Measurements from ENCODE around the gene CHN1.

The CHN1 gene

GRCh38 chr2:174752403-174753037 is 252.7 kb downstream of the CHN1 start:
- no peaks in the 10 kb centered on the region for H3K9me3 Mint-ChIP-seq
- peak overlapping the region; percentile 37 for H3K4me3 Mint-ChIP-seq
- H3K27ac Mint-ChIP-seq: peak overlapping the region; percentile 88
- peaks cover 54% of the 10 kb centered on the region for H3K4me1 Mint-ChIP-seq (ENCODE audit: low read depth)
- no peaks in the 10 kb centered on the region for H3K36me3 Mint-ChIP-seq (ENCODE audit: low read depth)
- H3K27me3 Mint-ChIP-seq: no peaks in the 10 kb centered on the region

GRCh38 chr2:174750923-174751441 is 254.2 kb downstream of the CHN1 start:
- Mint-ChIP-seq H3K9me3 (no peaks in the 10 kb centered on the region), H3K4me3 (peak overlapping the region; percentile 3), H3K4me1 (ENCODE audit: low read depth) (peaks cover 54% of the 10 kb centered on the region), H3K27me3 (no peaks in the 10 kb centered on the region), H3K36me3 (ENCODE audit: low read depth) (no peaks in the 10 kb centered on the region), H3K27ac (peak overlapping the region; percentile 67)

GRCh38 chr2:174749793-174750192 is 255.4 kb downstream of the CHN1 start:
- H3K9me3 Mint-ChIP-seq: no peaks in the 10 kb centered on the region
- H3K4me1 Mint-ChIP-seq (ENCODE audit: low read depth): peaks cover 54% of the 10 kb centered on the region
- H3K27me3 Mint-ChIP-seq: no peaks in the 10 kb centered on the region
- peak overlapping the region; percentile 66 for H3K27ac Mint-ChIP-seq
- no peaks in the 10 kb centered on the region for H3K36me3 Mint-ChIP-seq (ENCODE audit: low read depth)
- H3K4me3 Mint-ChIP-seq: no peak overlapping the region

DNA sequence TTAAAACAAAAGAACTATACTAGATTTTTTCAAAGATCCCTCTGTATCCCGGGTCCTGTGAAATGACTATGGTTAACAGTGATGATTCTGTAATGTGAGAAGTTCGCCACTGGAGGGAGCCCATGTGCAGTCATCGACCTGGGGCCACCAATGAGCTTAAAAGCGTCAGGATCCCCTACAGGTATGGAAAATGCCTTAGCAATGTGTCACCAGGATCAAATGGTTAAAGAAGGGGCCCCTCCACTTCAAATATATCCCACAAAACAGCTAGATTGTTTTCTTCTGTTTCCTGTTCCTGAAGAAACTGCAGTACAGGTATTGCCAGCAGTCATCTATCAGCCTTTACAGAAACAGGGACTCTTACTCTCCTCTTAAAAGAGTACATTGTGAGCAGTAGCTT is 256.2 kb downstream of the CHN1 start:
- no peaks in the 10 kb centered on the region for H3K27me3 Mint-ChIP-seq
- no peaks in the 10 kb centered on the region for H3K9me3 Mint-ChIP-seq
- no peak overlapping the region for H3K4me3 Mint-ChIP-seq
- no peaks in the 10 kb centered on the region for H3K36me3 Mint-ChIP-seq (ENCODE audit: low read depth)
- no peak overlapping the region for H3K27ac Mint-ChIP-seq
- peaks cover 52% of the 10 kb centered on the region for H3K4me1 Mint-ChIP-seq (ENCODE audit: low read depth)

Data from stimulated activated naive CD8-positive, alpha-beta T cell treated with anti-CD3 and anti-CD28 coated beads, Interleukin-15, Interleukin-2, amounts not matched to agents 100 ng/mL and 50 ng/mL, for 24 hours (primary cell).